ENCODE measurements around the gene ZNF570.

Gene ZNF570

DNA sequence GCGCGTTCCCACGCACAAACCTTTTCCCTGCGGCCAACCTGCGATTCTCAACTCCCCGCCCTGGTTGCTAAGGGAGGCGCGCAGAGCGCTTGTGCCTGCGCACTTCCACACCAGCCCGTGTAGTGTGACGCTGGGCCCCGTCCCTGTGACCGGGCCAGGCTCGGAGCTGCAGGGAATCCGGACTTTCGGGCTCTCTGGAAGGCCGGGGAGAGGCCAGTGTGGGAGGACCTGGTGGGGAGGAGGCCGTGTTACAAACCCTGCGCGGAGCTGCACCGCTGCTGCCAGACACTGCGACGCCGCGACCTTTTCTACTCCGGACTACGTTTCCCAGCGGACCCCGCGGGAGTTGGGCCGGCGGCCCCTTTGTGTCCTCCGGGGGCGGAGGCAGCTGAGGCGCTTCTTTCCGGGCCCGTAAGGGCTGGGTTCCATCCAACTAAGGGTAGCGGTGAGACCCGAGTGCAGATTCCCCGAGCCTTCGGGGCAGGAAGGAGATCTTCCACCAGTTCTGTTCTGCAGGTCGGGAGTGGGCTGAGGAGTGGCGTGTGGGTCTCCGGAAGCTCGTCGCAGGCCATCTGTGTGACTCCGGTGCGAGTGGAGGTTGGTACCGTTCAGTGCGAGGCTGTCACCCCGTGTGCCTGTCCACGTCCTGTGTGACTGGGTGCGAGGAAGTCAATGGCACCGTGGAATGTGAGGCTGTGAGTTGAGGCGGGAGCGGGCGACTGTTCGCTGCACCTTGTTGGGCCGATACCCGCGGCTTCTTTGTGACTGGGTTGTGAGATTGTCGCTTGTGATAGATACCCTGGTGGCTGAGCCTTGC lies at the start of gene ZNF570:
Gene ZNF570 (plus strand): TSS at position 396 of the 817 bp plus-strand sequence. CDS start 999 bp downstream, outside the sequence.
- DNase-seq, result peak; percentile 75

DNA sequence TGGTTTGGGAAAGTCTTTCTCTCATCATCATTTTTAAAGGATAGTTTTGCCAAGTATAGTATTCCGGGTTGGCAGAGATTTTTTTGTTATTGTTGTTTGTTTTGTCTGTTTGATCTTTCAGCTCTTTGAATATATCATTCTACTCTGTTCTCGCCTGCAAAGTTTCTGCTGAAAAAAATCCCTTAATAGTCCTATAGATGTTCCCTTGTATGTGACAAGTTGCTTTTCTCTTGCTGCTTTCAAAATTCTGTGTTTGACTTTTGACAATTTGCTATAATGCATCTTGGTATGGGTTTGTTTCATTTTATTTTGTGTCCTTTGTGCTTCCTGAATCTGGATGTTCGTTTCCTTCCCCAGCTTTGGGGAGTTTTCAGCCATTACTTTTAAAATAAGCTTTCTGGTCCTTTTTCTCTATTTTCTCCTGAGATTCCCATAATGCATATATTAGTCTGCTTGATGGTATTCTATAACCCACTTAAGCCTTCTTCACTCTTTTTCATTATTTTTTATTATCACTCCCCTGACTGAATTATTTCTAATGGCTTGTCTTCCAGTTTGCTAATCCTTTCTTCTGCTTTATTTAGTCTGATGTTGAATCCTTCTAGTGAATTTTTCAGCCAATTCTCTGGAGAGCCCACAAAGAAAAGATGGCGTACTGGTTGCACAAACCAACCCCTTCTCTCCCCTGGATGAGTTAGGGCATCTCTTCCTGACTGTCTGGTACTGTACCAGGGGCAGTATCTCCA lies 16.5 kb upstream of the ZNF570 start:
- no peak for DNase-seq

- no peak for DNase-seq
Observed at GRCh38 chr19:37466277-37466797, 2.8 kb upstream of the ZNF570 start.

- DNase-seq, result peak; percentile 82
Observed at GRCh38 chr19:37466798-37467607, 2.2 kb upstream of the ZNF570 start, which contains the start of gene ZNF569. ZNF569 (minus strand) TSS chr19:37467444; CDS start chr19:37444921, 22,523 bp downstream.

DNA sequence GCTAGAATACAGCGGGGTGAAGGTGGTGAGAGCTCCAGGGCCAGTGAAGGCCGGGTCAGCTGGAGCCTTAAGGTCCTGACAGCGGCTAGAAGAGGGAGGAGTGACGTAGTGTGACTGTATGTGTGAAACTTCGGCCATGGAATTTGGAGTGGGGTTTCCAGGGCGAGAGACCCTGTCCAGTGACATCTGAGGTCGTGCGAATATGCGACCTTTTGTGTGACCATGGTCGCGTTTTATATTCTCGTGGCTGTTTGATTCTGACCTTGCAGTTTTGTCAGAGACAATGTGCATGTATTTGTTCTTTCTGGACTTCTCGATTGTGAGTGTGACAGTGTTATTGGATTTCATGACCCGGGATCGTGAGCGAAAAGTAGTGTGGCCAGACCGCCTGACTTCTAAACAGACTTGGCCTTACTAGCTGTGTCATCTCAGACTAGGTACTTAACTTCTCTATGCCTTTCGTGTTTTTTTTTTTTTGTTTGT lies 1.5 kb upstream of the ZNF570 start:
- no peak for DNase-seq

DNA sequence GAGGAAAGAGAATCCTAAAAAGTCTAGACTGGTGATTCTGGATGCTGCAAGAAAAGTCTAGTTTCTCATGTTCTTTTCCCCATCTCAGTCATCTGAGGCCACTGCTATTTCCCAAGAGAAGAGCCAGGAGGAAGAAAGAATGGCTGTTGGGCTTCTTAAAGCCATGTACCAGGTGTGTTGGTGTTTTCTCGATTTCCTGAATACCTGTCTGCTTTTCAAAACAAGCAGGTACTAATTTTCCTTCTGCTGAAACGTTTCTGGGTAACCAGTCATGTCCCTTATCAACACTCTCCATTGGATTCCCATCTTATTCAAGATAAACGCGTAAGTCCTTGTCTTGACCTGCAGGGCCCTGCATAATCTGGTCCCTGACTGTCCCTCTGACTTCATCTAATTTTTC lies 1.1 kb downstream of the ZNF570 start:
- no peak for DNase-seq

- no peak for DNase-seq
Observed at GRCh38 chr19:37472165-37472564, 3.0 kb downstream of the ZNF570 start.

GRCh38 chr19:37484406-37485168 lies 15.4 kb downstream of the ZNF570 start:
- DNase-seq, result no peak

GRCh38 chr19:37492213-37492612 lies 23.1 kb downstream of the ZNF570 start:
- no peak for DNase-seq

DNA sequence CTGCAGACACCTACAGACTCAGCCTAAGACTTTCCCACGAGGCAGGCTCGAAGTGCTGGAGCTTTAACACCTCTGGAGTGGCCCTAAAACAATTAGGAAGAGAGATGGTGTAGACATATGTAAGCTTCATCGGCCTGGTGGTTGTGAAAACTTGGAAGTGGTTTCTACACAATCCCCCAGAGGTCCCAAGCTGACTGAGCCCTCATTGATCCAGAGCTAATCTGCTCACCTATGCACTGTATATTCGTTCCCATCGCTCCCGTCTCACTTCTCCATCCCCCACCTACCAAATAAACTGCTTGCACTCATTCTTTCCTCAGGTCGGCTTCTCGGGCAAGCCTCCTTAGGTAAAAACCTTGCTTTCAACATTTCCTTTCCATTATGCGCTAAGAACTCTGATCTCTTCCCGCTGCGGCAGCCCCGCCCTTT lies 36.8 kb downstream of the ZNF570 start:
- DNase-seq, result no peak

GRCh38 chr19:37506387-37507166 lies 37.4 kb downstream of the ZNF570 start, which contains the start of gene ZNF793:
ZNF793 (plus strand) TSS chr19:37506939; CDS start chr19:37523440, 16,501 bp downstream.
- peak; percentile 53 for DNase-seq

GRCh38 chr19:37507167-37507464 lies 38.0 kb downstream of the ZNF570 start:
- no peak for DNase-seq

DNA sequence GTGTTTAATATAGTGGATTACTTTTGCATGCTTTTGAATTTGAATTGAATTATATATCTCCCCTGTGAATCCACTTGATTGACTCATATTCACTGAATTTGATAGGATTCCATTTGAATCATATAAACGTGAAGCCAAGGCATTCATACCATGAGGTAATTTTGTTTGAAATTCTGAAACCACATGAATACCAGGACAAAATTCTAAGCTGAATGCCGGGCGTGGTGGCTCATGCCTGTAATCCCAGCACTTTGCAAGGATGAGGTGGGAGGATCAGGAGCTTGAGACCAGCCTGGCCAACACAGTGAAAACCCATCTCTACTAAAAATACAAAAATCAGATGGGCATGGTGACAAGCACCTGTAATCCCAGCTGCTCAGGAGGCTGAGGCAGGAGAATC lies 42.0 kb downstream of the ZNF570 start:
- DNase-seq, result no peak

- DNase-seq, result no peak
Observed at GRCh38 chr19:37511821-37512220, 42.7 kb downstream of the ZNF570 start.

DNA sequence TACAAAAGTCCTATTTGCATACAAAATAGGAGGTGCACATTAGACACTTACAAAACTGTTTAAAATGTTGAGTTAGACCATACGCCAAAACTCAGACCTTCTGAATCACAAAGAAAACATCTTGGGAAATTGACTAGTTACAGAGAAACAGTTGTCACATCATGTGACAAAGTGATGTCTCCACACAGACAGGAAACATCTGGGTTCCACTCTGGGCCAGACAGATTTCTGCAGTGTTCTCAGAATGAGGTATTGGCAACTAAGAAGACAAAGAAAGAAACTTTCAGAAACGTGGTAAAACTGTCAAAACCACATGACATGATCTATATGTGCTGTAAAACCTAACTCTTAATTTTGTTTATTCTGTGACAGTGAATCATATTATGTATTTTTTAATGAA lies 44.2 kb downstream of the ZNF570 start:
- no peak for DNase-seq

- DNase-seq, result no peak
Observed at GRCh38 chr19:37519890-37520289, 50.7 kb downstream of the ZNF570 start.

DNA sequence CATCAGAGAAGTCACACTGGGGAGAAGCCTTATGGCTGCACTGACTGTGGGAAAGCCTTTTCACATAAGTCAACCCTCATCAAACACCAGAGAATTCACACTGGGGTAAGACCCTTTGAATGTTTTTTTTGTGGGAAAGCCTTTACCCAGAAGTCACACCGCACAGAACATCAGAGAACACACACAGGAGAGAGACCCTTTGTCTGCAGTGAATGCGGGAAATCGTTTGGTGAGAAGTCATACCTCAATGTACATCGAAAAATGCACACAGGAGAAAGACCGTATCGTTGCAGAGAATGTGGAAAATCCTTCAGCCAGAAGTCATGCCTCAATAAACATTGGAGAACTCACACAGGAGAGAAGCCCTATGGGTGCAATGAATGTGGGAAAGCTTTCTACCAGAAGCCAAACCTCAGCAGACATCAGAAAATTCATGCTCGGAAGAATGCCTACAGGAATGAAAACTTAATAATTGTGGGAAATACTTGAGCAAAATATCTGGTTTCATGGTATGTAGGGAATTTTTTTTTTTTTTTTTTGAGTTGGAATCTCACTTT lies 68.3 kb downstream of the ZNF570 start:
- no peak for DNase-seq

Measured in kidney glomerular epithelial cell (primary cell).